Endodermal cell (in vitro differentiated cells): ENCODE results near the gene DRAXIN. TPM values are rescaled to one million over a fixed set of nuclear protein-coding genes. Genes with fewer than 3 reads are reported as not detected.
A peak's percentile ranks its signal among the peaks of the same experiment; 100 is the strongest.

Source experiments
- DNase-seq: peaks from one replicate; pipeline ENCODE4 v3.0.0-alpha.2; 2017
- H3K27ac ChIP-seq: 2 replicates; pipeline ENCODE4 v1.5.1; 2013; ENCODE audit warnings: mild to moderate bottlenecking, low read depth, low read length, moderate library complexity
- H3K27me3 ChIP-seq: 2 replicates; pipeline ENCODE4 v1.6.1; 2013; ENCODE audit warnings: mild to moderate bottlenecking, low read length, moderate library complexity; ENCODE audit not compliant: insufficient read depth, control insufficient read depth, poor library complexity, severe bottlenecking
- H3K36me3 ChIP-seq: 2 replicates; pipeline ENCODE4 v1.7.0; 2013; ENCODE audit warnings: mild to moderate bottlenecking, low read length, moderate library complexity; ENCODE audit not compliant: control insufficient read depth, insufficient read depth
- H3K4me1 ChIP-seq: one replicate; pipeline ENCODE4 v1.7.0; 2013; ENCODE audit warnings: low read length; ENCODE audit not compliant: control insufficient read depth, insufficient read depth
- H3K4me3 ChIP-seq: 2 replicates; pipeline ENCODE4 v1.5.1; 2013; ENCODE audit warnings: mild to moderate bottlenecking, low read length, moderate library complexity
- H3K9ac ChIP-seq: 2 replicates; pipeline ENCODE4 v1.6.1; 2013; ENCODE audit warnings: mild to moderate bottlenecking, low read length, moderate library complexity; ENCODE audit not compliant: poor library complexity, severe bottlenecking; ENCODE audit errors: extremely low read depth
- H3K9me3 ChIP-seq: 2 replicates; pipeline ENCODE4 v1.6.1; 2013; ENCODE audit warnings: mild to moderate bottlenecking, low read length, moderate library complexity; ENCODE audit not compliant: control insufficient read depth
- H3K27ac Mint-ChIP-seq: 2 replicates; pipeline ENCODE4 v1.8.0; 2020; ENCODE audit warnings: mixed read lengths
- H3K27me3 Mint-ChIP-seq: 2 replicates; pipeline ENCODE4 v1.8.0; 2021; ENCODE audit warnings: mild to moderate bottlenecking, mixed read lengths; ENCODE audit not compliant: insufficient read depth
- H3K36me3 Mint-ChIP-seq: 2 replicates; pipeline ENCODE4 v1.8.0; 2020; ENCODE audit warnings: low read depth, mixed read lengths
- H3K4me1 Mint-ChIP-seq: 2 replicates; pipeline ENCODE4 v1.8.0; 2020; ENCODE audit warnings: mixed read lengths
- H3K4me3 Mint-ChIP-seq: 2 replicates; pipeline ENCODE4 v1.8.0; 2020; ENCODE audit warnings: mild to moderate bottlenecking, moderate library complexity, mixed read lengths
- H3K9me3 Mint-ChIP-seq: 2 replicates; pipeline ENCODE4 v1.8.0; 2020; ENCODE audit warnings: mild to moderate bottlenecking, mixed read lengths
- WGBS, 2 experiments: methylation state at CpG; one replicate each; pipeline versions ENCODE4 v1.1.5 to v1.1.7; 2013; ENCODE audit warnings: missing lambda C conversion rate in 2 of 2, mixed read lengths in 1 of 2; ENCODE audit not compliant: insufficient coverage in 1 of 2, insufficient read length in 1 of 2; 5-methylcytosine and 5-hydroxymethylcytosine counted together
- total RNA-seq, 2 donors: library from RNA; stranded (reverse); fragmentation: NEBNext Ultra II Directional in 1 of 2; extraction: Animal tissue kit (Norgen Biotek cat#: 25700) in 1 of 2; gene quantifications; 2 replicates in 1 of 2; 3 replicates in 1 of 2; pipeline ENCODE4 v1.2.1, GENCODE V29; 2021
- TF ChIP-seq, protein P1 (sequence below): fragments of 200-600 bp; sonication (generic); conservative IDR thresholded peaks from 2 replicates; pipeline ENCODE4 v1.5.0; 2021; ENCODE audit warnings: antibody characterized with exemption, mild to moderate bottlenecking

Gene DRAXIN
- total RNA-seq, 2 donors from 2014 or later, result 5.4 to 6.0 TPM

GRCh38 chr1:11643782-11644181, 47.7 kb upstream of the DRAXIN start:
- H3K36me3 ChIP-seq, result no peaks in the 10 kb centered on the region
- no peak overlapping the region for H3K4me3 ChIP-seq
- Mint-ChIP-seq H3K36me3 (no peaks in the 10 kb centered on the region), H3K9me3 (no peaks in the 10 kb centered on the region), H3K27ac (no peak overlapping the region), H3K4me1 (peaks cover 4% of the 10 kb centered on the region), H3K27me3 (peaks cover 3% of the 10 kb centered on the region), H3K4me3 (no peak overlapping the region)
- WGBS, 2 experiments, result 78 to 80% methylated on average over 5 of the region's 5 CpGs
- no peaks in the 10 kb centered on the region for H3K9me3 ChIP-seq
- H3K4me1 ChIP-seq, result no peaks in the 10 kb centered on the region
- TF ChIP-seq, protein P1, sequence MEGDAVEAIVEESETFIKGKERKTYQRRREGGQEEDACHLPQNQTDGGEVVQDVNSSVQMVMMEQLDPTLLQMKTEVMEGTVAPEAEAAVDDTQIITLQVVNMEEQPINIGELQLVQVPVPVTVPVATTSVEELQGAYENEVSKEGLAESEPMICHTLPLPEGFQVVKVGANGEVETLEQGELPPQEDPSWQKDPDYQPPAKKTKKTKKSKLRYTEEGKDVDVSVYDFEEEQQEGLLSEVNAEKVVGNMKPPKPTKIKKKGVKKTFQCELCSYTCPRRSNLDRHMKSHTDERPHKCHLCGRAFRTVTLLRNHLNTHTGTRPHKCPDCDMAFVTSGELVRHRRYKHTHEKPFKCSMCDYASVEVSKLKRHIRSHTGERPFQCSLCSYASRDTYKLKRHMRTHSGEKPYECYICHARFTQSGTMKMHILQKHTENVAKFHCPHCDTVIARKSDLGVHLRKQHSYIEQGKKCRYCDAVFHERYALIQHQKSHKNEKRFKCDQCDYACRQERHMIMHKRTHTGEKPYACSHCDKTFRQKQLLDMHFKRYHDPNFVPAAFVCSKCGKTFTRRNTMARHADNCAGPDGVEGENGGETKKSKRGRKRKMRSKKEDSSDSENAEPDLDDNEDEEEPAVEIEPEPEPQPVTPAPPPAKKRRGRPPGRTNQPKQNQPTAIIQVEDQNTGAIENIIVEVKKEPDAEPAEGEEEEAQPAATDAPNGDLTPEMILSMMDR, result no peak
- H3K27ac ChIP-seq, result no peak overlapping the region
- H3K27me3 ChIP-seq, result peaks cover 10% of the 10 kb centered on the region
- DNase-seq, result no peak
- H3K9ac ChIP-seq, result no peak overlapping the region

DNA sequence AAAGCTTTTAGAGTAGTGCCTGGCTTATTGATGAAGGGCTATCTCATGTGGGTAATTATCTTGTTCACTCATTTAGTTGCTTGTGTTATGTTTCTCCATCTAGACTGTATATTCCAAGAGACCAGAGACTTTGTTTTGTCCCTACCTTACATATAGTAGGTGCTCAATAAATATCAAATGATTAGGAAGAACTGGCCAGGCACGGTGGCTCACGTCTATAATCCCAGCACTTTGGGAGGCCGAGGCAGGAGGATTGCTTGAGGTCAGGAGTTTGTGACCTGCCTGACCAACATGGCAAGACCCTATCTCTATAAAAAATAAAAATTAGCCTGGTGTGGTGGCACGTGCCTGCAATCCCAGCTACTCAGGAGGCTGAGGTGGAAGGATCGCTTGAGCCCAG, 46.2 kb upstream of the DRAXIN start:
- no peak overlapping the region for H3K27ac ChIP-seq
- Mint-ChIP-seq H3K9me3 (no peaks in the 10 kb centered on the region), H3K27me3 (peaks cover 15% of the 10 kb centered on the region), H3K4me3 (no peak overlapping the region), H3K4me1 (peaks cover 7% of the 10 kb centered on the region), H3K27ac (no peak overlapping the region), H3K36me3 (no peaks in the 10 kb centered on the region)
- no peaks in the 10 kb centered on the region for H3K36me3 ChIP-seq
- no peak overlapping the region for H3K4me3 ChIP-seq
- no peaks in the 10 kb centered on the region for H3K9me3 ChIP-seq
- no peak for DNase-seq
- H3K9ac ChIP-seq, result no peak overlapping the region
- peaks cover 22% of the 10 kb centered on the region for H3K27me3 ChIP-seq
- WGBS, 2 experiments, result 85 to 93% methylated on average over 5 of the region's 5 CpGs
- H3K4me1 ChIP-seq, result no peaks in the 10 kb centered on the region
- TF ChIP-seq, protein P1, result no peak

DNA sequence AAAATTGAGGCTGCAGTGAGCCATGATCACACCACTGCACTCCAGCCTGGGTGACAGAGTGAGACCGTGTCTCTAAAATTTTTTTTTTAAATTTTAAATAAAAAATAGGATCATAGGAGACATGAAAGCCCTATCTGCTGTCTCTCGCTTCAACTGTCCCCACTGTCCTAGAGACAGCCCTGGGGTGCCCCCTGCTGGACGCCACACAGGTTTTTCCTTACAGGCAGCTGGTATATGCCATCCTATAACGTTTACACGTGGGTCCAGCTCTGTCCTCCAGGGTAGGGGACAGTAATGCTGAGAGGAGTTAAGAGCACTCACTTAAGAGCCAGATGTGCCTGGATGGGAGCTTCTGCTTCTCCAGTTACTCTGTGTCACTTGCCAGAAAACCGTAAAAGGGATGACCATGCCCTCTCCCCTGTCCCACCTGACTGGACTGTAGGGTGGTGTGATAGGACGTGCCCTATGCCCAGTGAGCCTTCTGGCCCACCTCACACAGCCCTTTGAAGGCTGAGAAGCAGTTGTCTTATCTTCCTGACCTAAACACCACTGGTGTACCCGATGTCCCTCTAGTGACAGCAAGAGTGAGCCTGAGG, 45.7 kb upstream of the DRAXIN start:
- H3K36me3 Mint-ChIP-seq, result no peaks in the 10 kb centered on the region
- Histone ChIP-seq H3K4me1 (no peaks in the 10 kb centered on the region), H3K4me3 (no peak overlapping the region), H3K9me3 (no peaks in the 10 kb centered on the region), H3K9ac (no peak overlapping the region), H3K27me3 (peaks cover 27% of the 10 kb centered on the region), H3K36me3 (no peaks in the 10 kb centered on the region), H3K27ac (no peak overlapping the region)
- 45 to 47% methylated on average over 4 to 8 of the region's 8 CpGs for WGBS, 2 experiments
- H3K4me1 Mint-ChIP-seq, result peaks cover 7% of the 10 kb centered on the region
- no peaks in the 10 kb centered on the region for H3K9me3 Mint-ChIP-seq
- H3K4me3 Mint-ChIP-seq, result no peak overlapping the region
- peak; percentile 95 for DNase-seq
- peaks cover 18% of the 10 kb centered on the region for H3K27me3 Mint-ChIP-seq
- no peak overlapping the region for H3K27ac Mint-ChIP-seq
- TF ChIP-seq, protein P1, result peak; percentile 95
